Fibroblast of lung (primary cell): ENCODE data around the gene GAB1. TPM values are rescaled to one million over a fixed set of nuclear protein-coding genes. Genes with fewer than 3 reads are reported as not detected.

Experiments used
- DNase-seq, 2 donors: peaks; one replicate each; pipeline versions ENCODE4 v3.0.0 to v3.0.0-alpha.2; 2010; ENCODE audit warnings: low read depth in 2 of 2
- H2AFZ ChIP-seq: 2 replicates; pipeline ENCODE4 v1.5.1; 2012; ENCODE audit warnings: low read length, control low read depth, inconsistent platforms
- H3K27ac ChIP-seq: 2 replicates; pipeline ENCODE4 v1.5.1; 2011; ENCODE audit warnings: low read length, control low read depth; ENCODE audit not compliant: insufficient read depth
- H3K27me3 ChIP-seq: 2 replicates; pipeline ENCODE4 v1.5.1; 2011; ENCODE audit warnings: mild to moderate bottlenecking, low read length; ENCODE audit not compliant: control insufficient read depth, insufficient read depth
- H3K36me3 ChIP-seq: 2 replicates; pipeline ENCODE4 v1.5.1; 2011; ENCODE audit warnings: low read length; ENCODE audit not compliant: control insufficient read depth, insufficient read depth
- H3K4me1 ChIP-seq: 2 replicates; pipeline ENCODE4 v1.5.1; 2011; ENCODE audit warnings: low read length; ENCODE audit not compliant: control insufficient read depth, insufficient read depth; ENCODE audit errors: extremely low read depth
- H3K4me2 ChIP-seq: 2 replicates; pipeline ENCODE4 v1.5.1; 2011; ENCODE audit warnings: low read length, control low read depth; ENCODE audit not compliant: insufficient read depth; ENCODE audit errors: extremely low read depth
- H3K4me3 ChIP-seq, 4 experiments: fragments of 200-600 bp in 1 of 4; sonication (generic) in 1 of 4; replicated peaks in 1 of 4; 2 replicates each; pipeline ENCODE4 v1.5.1; 2011 to 2016; ENCODE audit warnings: low read length in 4 of 4, low read depth in 3 of 4, mild to moderate bottlenecking in 3 of 4, control low read depth in 2 of 4, inconsistent platforms in 1 of 4, mixed read lengths in 1 of 4; ENCODE audit not compliant: insufficient read depth in 1 of 4; ENCODE audit errors: control extremely low read depth in 1 of 4
- H3K79me2 ChIP-seq: 2 replicates; pipeline ENCODE4 v1.5.1; 2012; ENCODE audit warnings: mild to moderate bottlenecking, low read length, inconsistent platforms; ENCODE audit not compliant: control insufficient read depth, insufficient read depth
- H3K9ac ChIP-seq: 2 replicates; pipeline ENCODE4 v1.5.1; 2011; ENCODE audit warnings: mild to moderate bottlenecking, low read length, control low read depth; ENCODE audit not compliant: insufficient read depth
- H3K9me3 ChIP-seq: 2 replicates; pipeline ENCODE4 v1.5.1; 2012; ENCODE audit warnings: low read depth, low read length; ENCODE audit not compliant: control insufficient read depth, insufficient read depth
- H4K20me1 ChIP-seq: 2 replicates; pipeline ENCODE4 v1.5.1; 2011; ENCODE audit warnings: low read length; ENCODE audit not compliant: control insufficient read depth, insufficient read depth; ENCODE audit errors: extremely low read depth
- CTCF ChIP-seq, 2 donors: IDR thresholded peaks in 1 of 2; conservative IDR thresholded peaks in 1 of 2; 1 replicate in 1 of 2; 2 replicates in 1 of 2; pipeline ENCODE4 v1.5.1; 2011 to 2012; ENCODE audit warnings: low read length in 2 of 2, control low read depth in 1 of 2, inconsistent platforms in 1 of 2, low read depth in 1 of 2, mild to moderate bottlenecking in 1 of 2
- EZH2 ChIP-seq: IDR thresholded peaks from 2 replicates; pipeline ENCODE4 v1.5.1; 2012; ENCODE audit warnings: low read length, control low read depth, mild to moderate bottlenecking; ENCODE audit errors: missing control alignments
- polyA plus RNA-seq, 2 donors: library from polyadenylated mRNA; depleted of rRNA in 1 of 2; stranded (reverse) in 1 of 2; unstranded in 1 of 2; fragments of >200 nt; gene quantifications; 2 replicates each; pipeline ENCODE4 v1.2.1, GENCODE V29; 2011 to 2012; ENCODE audit warnings: missing spikeins in 1 of 2
- total RNA-seq: library from RNA; depleted of rRNA; stranded (reverse); fragments of >200 nt; gene quantifications from 2 replicates; pipeline ENCODE4 v1.2.1, GENCODE V29; 2014

GAB1 gene
- total and polyA plus RNA-seq, 2 donors (not counting 1 experiment from before 2014, with no cell fraction given): 10.6 to 18.0 TPM

GRCh38 chr4:143307531-143307930, 29.1 kb upstream of the GAB1 start:
- no peaks in the 10 kb centered on the region for H4K20me1 ChIP-seq
- no peaks in the 10 kb centered on the region for H3K79me2 ChIP-seq
- H3K9ac ChIP-seq: no peak overlapping the region
- H3K4me3 ChIP-seq: no peak overlapping the region
- DNase-seq: no peak
- no peaks in the 10 kb centered on the region for H3K27me3 ChIP-seq
- H3K9me3 ChIP-seq: no peaks in the 10 kb centered on the region
- H2AFZ ChIP-seq: no peak overlapping the region
- H3K4me1 ChIP-seq: no peaks in the 10 kb centered on the region
- TF ChIP-seq EZH2 (no peak), CTCF (conservative IDR thresholded peaks at IDR 0.05 in 1 of 2, IDR thresholded peaks at IDR 0.05 in 1 of 2; ENCODE audit: low read depth in 1 of 2, low read length in 2 of 2) (no peak)
- no peaks in the 10 kb centered on the region for H3K36me3 ChIP-seq
- no peak overlapping the region for H3K4me2 ChIP-seq
- no peak overlapping the region for H3K27ac ChIP-seq

GRCh38 chr4:143308377-143308776, 28.3 kb upstream of the GAB1 start:
- no peak overlapping the region for H3K9ac ChIP-seq
- H3K9me3 ChIP-seq: no peaks in the 10 kb centered on the region
- H3K27me3 ChIP-seq: no peaks in the 10 kb centered on the region
- TF ChIP-seq EZH2: no peak
- no peak for TF ChIP-seq CTCF (conservative IDR thresholded peaks at IDR 0.05 in 1 of 2, IDR thresholded peaks at IDR 0.05 in 1 of 2; ENCODE audit: low read depth in 1 of 2, low read length in 2 of 2)
- DNase-seq: no peak
- no peaks in the 10 kb centered on the region for H3K79me2 ChIP-seq
- no peaks in the 10 kb centered on the region for H3K36me3 ChIP-seq
- H3K4me2 ChIP-seq: no peak overlapping the region
- H3K4me3 ChIP-seq: no peak overlapping the region
- no peak overlapping the region for H3K27ac ChIP-seq
- no peaks in the 10 kb centered on the region for H3K4me1 ChIP-seq
- H4K20me1 ChIP-seq: no peaks in the 10 kb centered on the region
- H2AFZ ChIP-seq: no peak overlapping the region

DNA sequence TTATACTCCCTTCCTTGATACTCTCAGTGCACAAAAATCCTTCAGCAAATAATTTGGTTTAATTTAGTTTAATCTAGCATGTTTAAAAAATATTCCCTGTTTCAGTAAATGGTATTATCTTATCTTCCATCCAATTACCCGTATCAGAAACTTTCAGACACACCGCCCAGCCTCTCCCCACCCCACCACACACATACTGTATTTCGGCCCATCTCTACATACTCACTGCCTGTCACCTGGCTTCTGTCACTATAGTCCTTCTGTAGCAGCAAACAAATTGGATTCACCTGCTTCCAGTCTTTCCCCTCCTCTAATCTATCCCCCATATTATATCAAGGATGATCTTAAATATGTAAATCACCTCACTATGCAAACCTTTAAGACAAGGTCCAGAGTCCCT, 24.8 kb upstream of the GAB1 start:
- TF ChIP-seq EZH2 (no peak), CTCF (conservative IDR thresholded peaks at IDR 0.05 in 1 of 2, IDR thresholded peaks at IDR 0.05 in 1 of 2; ENCODE audit: low read depth in 1 of 2, low read length in 2 of 2) (no peak)
- Histone ChIP-seq H3K27ac (no peak overlapping the region), H2AFZ (no peak overlapping the region), H4K20me1 (no peaks in the 10 kb centered on the region), H3K79me2 (no peaks in the 10 kb centered on the region), H3K4me1 (no peaks in the 10 kb centered on the region), H3K9ac (no peak overlapping the region), H3K9me3 (no peaks in the 10 kb centered on the region), H3K4me3 (no peak overlapping the region), H3K36me3 (no peaks in the 10 kb centered on the region), H3K4me2 (no peak overlapping the region), H3K27me3 (no peaks in the 10 kb centered on the region)
- DNase-seq: no peak
